Hepatic stellate cell (primary cell): ENCODE results near the gene OPRL1.
"Not testable (repeated sequence)": the region's sequence is repeated elsewhere in the genome, so short reads cannot be mapped to it uniquely, and the experiment has no call there.

Source experiments
- DNase-seq: peaks from one replicate; pipeline ENCODE4 v3.0.0; 2011; ENCODE audit warnings: low spot score

OPRL1 gene

DNA sequence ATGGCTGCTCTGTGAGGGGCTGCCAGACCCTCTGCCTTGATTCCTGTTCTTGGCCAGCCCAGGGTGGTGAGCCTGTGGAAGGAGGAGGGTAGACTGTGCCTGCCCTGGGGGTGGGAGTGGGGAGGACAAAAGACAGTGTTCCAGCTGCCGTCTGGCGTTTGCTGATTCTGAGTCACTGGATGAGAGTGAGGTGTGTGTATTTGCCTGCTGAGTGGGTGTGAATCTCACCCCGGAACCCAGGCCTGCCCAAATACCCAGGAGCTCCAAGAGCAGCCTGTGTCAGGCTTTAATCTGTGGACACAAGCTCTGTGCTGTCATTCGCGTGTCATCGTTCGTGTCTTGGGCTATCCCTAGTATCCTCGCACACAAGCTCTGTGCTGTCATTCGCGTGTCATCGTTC lies 6.9 kb downstream of the OPRL1 start:
- no peak for DNase-seq

DNA sequence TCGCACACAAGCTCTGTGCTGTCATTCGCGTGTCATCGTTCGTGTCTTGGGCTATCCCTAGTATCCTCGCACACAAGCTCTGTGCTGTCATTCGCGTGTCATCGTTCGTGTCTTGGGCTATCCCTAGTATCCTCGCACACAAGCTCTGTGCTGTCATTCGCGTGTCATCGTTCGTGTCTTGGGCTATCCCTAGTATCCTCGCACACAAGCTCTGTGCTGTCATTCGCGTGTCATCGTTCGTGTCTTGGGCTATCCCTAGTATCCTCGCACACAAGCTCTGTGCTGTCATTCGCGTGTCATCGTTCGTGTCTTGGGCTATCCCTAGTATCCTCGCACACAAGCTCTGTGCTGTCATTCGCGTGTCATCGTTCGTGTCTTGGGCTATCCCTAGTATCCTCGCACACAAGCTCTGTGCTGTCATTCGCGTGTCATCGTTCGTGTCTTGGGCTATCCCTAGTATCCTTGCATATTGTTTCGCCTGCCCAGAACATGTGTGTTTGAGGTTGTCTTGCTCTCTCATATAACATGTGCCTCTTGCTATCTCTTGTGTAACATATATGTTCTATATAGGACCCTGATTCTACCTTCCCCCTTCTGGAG lies 7.4 kb downstream of the OPRL1 start:
- not testable (repeated sequence) for DNase-seq

DNA sequence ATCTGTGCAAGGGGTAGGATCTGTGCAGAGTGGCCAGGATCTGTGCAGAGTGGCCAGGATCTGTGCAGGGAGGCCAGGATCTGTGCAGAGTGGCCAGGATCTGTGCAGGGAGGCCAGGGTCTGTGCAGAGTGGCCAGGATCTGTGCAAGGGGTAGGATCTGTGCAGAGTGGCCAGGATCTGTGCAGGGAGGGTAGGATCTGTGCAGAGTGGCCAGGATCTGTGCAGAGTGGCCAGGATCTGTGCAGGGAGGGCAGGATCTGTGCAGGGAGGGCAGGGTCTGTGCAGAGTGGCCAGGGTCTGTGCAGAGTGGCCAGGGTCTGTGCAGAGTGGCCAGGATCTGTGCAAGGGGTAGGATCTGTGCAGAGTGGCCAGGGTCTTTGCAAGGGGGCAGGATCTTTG lies 8.7 kb downstream of the OPRL1 start:
- DNase-seq = not testable (repeated sequence)

DNA sequence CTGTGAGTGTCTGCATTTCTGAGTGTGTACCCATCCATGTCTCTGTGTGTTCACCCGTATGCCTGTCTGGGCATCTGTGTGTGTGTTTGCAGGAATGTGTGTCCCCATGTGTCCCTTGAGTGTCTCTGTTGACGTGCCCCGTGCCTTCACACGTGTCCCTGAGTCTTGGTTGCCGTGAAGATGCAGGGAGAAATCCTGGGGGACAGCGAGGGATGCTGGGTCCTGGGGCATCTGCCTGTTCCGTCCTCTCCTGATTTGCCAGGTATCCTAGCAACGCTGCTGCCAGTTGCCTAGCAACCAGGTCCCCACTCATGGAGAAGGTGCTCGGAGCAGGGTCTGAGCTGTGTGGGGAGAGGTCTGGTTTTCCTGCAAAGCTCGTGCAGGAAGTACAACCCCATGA lies 10.3 kb downstream of the OPRL1 start:
- DNase-seq = no peak

DNA sequence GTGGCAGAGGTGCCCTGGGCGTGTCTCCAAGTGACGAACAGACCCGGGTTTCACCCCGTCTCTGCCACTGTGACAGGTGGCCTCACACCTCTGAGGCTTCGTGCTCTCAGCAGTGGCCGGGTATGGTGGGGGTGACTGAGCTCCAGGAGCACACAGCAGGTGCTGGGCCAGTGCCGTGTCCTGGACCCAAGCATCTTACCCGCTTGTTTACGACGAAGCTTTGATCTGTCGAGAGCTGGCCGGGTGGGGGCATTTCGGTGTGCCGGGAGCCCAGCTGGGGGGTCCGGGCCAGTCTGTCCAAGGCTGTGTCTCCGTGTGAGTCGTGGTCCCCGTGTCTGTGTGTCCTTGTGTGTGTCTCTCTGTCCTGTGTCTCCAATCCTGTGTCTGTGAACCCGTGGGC lies 11.5 kb downstream of the OPRL1 start:
- DNase-seq = no peak

DNA sequence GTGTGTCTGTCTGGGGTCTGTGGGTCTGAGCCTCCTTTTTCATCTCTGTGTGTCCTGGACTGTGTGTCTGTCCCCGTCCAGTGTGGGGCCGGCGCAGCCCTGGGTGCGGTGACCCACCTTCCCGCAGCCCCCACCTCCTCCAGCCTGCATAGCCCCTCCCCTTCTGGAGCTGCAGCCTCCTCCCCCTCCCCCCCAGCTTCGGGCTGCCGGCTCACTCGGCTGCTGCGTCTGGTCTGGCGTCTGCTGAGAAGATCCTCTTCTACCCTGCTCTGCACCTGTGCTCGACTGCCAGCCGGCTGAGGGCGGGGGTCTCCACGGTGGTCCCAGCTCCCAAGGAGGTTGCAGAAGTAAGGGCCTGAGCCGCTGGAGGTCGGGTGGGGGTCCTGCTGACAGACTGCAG lies 11.9 kb downstream of the OPRL1 start:
- no peak for DNase-seq

DNA sequence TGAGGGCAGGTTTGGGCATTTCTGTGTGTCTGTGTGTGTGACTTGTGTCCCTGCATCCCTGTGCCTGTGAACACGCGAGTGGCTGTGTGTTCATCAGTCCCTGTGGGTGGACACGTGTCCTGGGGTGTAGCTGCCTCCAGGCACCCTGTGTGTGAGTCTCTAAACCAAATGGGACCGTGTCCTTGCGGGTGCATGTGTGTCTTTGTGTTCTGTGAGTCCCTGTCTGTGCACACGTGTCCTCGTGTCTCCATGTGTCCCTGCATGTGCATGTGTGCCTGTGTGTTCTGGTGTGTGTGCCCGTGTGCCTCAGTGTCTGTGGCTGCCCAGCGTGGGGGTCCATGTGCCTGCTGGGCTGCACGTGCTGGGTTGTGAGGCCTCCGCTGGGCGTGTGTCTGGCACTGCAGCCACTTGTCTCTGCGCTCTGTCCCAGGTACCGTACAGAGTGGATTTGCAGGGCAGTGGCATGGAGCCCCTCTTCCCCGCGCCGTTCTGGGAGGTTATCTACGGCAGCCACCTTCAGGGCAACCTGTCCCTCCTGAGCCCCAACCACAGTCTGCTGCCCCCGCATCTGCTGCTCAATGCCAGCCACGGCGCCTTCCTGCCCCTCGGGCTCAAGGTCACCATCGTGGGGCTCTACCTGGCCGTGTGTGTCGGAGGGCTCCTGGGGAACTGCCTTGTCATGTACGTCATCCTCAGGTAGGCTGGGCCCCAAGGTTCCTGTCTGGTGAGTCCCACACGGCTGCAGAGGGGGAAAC lies 12.6 kb downstream of the OPRL1 start:
- DNase-seq = no peak

DNA sequence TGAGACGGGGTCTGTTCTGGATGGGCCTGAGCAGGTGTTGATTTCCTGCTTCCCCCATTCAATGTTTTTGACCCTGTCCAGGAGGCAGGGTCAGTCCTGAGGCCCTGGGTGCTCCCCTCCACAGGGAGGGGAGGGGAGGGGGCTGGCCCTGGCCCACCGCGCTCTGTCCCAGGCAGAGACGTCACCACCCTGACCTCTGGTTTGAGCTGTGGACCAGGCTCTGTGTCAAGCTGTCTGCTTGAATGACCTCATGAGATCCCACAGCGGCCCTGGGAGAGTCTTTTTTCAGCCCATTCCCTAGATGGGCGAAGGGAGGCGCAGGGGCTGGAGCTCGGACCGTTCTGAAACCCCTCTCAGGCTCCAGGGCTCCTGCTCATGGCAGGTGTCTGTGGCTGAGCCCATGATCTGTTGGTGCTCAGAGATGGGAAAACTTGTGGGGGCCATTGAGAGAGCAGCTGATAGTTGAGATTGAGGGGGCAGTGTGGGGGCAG lies 13.2 kb downstream of the OPRL1 start:
- DNase-seq = no peak

DNA sequence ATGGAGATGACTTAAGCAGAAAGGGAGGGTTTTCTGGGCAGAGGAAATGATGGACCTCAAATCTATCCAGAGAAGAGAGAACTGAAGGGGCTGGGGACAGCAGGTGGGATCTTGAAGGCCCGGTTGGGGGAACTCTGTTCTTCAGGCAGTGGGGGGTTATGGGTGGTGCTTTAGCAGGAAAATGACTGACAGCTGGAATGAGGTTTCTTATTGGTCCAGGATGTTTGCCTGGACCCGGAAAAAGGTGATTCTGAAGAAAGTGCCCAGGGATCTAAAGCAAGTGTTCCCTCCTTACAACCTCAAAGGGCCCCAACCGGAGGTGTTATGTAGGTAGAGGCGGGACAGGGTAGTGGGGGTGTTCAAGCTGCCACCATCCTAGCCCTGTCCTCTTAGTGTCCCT lies 15.6 kb downstream of the OPRL1 start:
- DNase-seq = no peak

DNA sequence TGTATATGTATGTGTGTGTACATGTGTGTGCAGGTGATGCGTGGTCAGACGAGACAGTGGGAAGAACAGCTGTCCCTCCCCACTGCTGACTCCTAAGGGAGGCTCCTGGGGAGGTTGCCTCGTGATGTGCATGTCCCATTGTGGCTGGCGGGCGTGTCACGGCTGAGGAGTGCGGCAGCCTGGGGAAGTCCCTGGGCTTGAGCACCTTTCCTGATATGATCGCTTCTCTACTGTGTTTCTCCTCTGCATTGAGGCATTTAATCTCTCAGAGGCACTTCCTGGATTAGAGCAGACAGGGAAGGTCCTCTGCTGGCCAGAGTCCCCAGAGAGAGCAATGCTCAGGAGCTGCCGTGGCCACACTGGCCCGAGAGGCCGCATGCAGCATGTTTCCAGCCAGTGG lies 16.0 kb downstream of the OPRL1 start:
- no peak for DNase-seq

DNA sequence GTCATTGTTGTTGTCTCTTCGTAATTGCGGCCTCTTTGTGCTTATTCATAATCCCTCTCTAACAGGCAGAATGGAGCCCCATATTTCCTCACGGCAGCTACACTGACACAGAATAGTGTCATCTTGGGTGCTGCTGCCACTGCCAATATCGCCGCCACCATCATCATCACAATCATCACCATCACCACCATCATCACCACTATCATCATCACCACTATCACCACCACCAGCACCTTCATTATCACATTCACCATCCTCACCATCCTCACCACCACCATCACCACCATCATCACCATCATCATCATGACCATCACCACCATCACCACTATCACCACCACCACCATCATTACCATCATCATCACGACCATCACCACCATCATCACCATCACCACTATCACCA lies 16.7 kb downstream of the OPRL1 start:
- DNase-seq = no peak

DNA sequence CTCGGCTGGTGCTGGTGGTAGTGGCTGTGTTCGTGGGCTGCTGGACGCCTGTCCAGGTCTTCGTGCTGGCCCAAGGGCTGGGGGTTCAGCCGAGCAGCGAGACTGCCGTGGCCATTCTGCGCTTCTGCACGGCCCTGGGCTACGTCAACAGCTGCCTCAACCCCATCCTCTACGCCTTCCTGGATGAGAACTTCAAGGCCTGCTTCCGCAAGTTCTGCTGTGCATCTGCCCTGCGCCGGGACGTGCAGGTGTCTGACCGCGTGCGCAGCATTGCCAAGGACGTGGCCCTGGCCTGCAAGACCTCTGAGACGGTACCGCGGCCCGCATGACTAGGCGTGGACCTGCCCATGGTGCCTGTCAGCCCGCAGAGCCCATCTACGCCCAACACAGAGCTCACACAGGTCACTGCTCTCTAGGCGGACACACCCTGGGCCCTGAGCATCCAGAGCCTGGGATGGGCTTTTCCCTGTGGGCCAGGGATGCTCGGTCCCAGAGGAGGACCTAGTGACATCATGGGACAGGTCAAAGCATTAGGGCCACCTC lies 18.7 kb downstream of the OPRL1 start:
- no peak for DNase-seq

DNA sequence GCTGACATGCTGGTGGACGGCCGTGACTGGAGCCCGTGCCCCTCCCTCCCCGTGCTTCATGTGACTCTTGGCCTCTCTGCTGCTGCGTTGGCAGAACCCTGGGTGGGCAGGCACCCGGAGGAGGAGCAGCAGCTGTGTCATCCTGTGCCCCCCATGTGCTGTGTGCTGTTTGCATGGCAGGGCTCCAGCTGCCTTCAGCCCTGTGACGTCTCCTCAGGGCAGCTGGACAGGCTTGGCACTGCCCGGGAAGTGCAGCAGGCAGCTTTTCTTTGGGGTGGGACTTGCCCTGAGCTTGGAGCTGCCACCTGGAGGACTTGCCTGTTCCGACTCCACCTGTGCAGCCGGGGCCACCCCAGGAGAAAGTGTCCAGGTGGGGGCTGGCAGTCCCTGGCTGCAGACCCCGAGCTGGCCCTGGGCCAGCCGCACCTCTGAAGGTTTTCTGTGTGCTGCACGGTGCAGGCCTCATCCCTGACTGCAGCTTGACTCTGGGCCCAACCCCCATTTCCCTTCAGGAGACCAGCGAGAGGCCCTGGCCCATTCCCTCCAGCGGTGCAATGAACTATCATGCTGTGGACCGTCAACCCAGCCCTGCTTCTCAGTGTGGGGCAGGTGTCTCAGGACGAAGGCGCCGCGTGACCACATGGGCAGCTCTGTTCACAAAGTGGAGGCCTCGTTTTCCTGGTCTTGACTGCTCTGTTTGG lies 19.4 kb downstream of the OPRL1 start:
- DNase-seq = no peak

DNA sequence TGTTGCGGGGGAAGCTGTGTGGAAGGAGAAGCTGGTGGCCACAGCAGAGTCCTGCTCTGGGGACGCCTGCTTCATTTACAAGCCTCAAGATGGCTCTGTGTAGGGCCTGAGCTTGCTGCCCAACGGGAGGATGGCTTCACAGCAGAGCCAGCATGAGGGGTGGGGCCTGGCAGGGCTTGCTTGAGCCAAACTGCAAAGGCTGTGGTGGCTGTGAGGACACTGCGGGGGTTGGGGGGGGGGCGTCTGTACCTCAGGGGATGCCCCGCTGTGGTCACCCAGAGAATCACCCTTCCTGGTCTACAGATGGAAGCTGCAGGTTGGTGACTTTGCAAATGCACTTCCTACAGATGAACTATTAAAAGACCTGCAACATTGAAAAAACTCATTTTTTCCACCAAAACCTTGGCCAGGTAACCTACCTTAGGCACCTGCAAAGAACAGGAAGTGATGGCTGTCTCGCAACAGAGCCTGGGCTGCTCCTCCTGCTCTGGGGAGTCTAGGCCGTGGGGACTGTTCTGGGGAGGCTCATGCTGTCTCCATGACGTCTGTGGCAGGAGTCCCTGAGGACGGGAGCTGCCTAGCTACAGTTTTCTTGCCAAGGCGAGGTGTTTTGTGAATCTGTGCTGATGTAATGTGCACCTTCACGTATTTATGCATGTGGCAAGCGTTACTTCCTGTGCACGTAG lies 20.1 kb downstream of the OPRL1 start:
- no peak for DNase-seq

DNA sequence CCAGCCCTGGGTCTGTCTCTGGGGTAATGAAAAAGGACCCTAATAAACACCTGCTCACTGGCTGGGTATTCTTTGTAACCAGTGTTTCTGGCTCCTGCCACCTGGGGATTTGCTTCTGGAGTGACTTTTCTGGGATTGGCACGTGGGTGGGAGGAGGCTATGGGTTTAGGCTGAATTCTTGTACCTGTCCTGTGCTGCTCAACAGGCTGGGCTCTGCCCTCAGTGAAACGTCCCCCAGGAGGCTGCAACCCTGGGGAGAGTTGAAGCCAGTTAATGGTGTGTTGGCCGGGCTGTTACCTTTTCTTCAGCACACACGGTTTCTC lies 20.6 kb downstream of the OPRL1 start:
- no peak for DNase-seq

DNA sequence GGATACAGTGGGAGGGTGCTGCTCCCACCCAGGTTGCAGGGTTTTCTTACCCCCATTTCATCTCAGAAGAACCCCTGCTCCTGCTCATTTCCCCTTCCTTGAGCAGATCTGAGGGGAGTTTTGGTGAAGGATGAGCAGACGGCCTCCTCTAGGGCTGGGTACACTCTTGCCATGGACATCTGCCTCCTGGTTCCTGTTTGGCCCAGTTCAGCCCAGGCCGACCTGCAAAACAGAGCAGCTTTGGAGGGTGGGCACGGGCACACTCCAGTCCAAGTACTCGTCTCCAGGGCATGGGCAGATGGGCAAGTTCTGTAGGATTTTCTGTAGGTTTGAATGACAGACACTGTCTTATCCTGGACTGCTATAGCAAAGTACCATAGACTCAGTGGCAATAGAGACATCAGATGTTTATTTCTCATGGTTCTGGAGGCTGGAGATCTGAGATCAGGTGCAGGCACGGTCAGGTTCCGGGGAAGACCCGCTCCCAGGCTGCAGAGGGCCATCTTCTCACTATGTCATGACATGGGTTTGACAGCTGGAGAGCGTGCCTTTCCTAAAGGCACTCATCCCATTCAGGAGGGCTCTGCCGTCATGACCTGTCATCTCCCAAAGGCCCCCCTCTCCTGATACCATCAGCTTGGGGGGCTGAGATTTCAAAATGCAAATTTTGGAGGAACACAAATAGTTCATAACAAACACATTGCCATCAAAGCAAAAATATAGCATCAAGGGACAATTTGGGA lies 21.2 kb downstream of the OPRL1 start:
- no peak for DNase-seq

DNA sequence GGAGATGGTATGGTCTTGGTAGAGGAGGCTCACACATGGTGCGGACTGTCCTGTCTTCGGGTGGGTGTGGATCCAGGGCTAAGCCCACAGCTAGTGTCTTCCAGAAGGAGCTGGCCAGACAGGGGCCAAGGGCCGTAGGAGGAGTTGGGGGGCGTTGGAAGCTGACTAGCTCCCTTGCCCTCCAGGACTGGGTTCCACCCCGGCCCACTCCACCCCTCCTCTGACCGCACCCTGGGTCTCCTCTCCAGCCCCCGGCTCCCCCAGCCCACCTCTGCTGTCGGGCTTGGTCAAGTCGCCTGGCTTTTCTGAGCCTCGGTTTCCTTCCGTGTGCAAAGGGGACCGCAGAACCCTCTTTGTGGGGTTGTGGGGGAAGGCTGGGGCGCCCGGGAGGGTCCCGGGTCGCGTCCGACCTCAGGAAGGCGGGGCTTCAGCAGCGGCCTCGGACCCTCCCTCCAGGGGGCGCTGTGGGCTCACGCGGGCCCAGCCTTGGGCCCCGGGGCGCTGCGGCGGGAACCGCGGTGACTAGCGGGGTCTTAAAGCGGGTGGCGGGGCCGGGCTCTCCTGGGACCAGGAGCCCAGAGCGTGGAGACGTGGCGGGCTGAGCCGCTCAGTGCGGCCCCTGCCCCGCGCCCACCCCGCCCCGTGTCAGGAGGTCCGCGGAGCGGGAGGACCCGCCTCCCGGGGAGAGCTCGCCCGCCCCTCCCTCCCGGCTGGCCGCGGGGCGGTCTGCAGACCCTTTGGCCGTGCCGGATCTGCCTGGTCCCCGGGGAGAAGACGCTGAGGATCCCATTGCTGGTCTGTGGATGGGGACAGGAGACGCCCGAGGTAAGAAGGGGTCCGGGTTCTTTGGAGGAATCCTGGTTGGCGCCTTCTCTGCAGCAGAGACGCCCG lies 22.1 kb downstream of the OPRL1 start:
- DNase-seq = peak; percentile 44

DNA sequence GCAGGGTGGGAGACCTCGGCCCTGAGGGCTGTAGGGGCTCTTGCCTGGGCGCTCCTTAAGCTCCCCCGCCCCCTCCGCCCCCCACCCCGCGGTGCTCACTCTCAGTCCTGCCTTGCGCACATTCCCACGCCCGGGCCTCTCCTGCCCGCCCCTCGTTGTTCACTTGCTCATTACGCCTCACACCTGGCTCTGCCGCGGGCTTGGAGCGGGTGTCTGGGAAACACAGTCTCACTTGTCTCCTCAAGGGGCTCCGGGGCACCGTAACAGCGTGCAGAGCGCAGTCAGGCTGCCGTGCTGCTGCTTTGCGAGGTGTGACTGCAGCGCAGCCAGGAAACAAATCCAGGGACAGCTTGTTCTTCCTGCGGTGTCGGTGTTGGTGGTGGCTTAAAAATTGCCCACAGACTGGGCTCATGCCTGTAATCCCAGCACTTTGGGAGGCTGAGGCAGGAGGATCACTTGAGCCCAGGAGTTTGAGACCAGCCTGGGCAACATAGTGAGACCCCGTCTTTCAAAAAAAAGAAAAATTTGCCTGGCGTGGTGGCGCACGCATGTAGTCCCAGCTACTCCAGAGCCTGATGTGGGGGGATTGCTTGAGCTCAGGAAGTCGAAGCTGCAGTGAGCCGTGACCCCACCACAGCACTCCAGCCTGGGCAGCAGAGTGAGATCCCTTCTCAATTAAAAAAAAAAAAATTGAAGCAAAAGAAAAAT lies 22.9 kb downstream of the OPRL1 start:
- no peak for DNase-seq

DNA sequence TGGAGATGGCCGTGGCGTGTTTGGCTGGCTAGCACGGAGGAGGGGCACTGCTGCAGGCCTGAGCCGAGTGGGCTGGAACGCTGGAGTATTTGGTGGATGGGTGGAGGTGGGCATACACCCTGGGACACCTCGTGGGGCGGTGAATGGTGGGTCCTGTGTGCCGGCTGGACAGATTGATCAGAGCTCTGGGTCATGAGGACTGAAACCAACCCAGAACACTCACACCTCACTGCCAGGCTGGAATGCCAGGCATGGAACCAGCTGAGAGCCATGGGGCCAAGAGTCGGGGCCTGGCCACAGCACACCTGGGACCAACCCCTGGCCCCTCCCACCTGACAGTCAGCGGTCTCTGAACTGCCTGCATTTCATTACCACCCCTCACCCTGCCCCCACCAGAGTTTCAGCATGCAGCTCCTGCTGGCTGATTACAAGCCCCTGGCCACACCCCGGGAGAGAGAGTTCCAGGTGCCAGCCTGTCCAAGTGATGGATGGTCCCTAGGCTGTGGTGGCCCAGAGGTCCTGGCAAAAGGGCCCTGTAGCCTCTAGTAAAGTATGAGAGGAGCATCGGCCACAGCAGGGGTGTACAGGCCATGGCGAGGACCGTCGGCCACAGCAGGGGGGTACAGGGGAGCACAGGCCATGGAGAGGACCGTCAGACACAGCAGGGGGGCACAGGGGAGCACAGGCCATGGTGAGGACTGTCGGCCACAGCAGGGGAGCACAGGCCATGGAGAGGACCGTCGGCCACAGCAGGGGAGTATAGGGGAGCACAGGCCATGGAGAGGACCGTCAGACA lies 24.2 kb downstream of the OPRL1 start:
- no peak for DNase-seq
